NOMO-1 treated with dmso at 0.1 percent for 144 hours (cell line): ENCODE data around the gene BACE2.

Experiments used
- DNase-seq: peaks from one replicate; lab custom pipeline; 2025; ENCODE audit not compliant: unreplicated experiment; lab: John Stamatoyannopoulos, UW

The BACE2 gene

DNA sequence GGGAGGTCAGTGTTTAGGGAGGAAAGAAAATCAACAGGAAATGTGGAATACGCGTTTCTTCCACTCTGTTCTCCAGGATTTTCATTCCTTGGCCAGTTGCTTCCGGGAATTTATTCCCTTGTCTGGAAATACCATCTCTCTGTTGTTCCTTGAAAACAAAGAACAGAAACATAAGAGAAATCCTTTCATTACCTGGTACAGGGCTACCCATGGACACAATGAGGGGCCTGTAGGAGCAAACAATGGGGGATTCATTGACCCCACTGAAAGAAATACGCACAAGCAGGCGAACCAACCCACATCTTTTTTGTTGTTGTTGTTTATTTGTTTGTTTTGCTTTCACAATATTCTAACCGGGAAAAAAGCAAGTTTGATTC, 20.0 kb upstream of the BACE2 start:
- DNase-seq, result no peak

DNA sequence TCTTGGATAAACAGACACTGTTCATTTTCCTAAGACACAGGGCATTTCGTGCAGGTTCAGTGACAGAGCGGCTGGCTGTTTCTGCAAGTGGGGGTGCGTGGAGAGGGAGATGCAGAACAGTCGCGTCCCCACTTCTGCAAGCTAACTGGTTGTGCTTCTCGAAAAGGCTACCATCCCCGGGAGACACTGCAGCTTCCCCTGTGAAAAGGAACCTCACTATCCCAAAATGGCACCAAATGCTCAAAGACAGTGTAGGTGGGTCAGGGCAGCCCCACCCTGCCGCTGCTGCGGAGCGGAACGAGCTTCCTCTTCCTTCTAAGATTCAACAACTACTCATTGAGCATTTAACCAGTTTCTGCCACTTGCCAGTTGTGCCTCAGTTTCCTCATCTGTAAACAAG, 19.2 kb upstream of the BACE2 start:
- no peak for DNase-seq

DNA sequence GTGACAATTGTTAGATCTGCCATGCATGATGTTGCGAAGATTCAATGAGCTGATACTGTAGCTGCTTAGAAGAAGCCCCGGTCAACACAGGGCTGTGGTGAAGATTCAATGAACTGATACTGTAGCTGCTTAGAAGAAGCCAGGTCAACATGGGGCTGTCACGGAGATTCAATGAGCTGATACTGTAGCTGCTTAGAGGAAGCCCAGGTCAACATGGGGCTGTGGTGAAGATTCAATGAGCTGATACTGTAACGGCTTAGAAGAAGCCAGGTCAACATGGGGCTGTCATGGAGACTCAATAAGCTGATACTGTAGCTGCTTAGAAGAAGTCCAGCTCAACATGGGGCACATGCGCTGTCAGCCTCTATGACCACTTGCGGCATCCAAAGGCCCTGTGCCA, 18.8 kb upstream of the BACE2 start:
- DNase-seq, result no peak

- DNase-seq, result no peak
Observed at GRCh38 chr21:41152147-41152546, 15.8 kb upstream of the BACE2 start.

- no peak for DNase-seq
Observed at GRCh38 chr21:41153443-41153842, 14.5 kb upstream of the BACE2 start.

GRCh38 chr21:41156142-41156541, 11.8 kb upstream of the BACE2 start:
- no peak for DNase-seq

- DNase-seq, result no peak
Observed at GRCh38 chr21:41158026-41158425, 9.9 kb upstream of the BACE2 start.

DNA sequence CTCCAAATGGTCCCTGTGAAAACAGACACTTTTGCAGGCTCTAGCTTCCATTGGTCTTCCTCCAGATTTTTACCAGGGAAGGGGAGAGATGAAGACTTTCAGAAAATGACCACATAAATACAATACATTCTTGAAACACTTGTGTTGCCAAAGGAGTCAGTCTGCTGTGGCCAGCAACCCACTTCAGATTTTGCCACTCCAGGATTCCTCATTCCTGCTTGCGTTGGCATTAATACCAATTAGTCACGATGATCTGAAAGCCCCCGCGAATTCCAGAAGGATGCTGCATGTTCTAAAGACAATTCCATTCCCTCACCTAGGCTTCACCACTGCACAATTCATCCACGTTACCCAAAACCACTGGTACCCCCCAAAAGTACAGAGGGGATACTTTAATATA, 7.9 kb upstream of the BACE2 start:
- no peak for DNase-seq

DNA sequence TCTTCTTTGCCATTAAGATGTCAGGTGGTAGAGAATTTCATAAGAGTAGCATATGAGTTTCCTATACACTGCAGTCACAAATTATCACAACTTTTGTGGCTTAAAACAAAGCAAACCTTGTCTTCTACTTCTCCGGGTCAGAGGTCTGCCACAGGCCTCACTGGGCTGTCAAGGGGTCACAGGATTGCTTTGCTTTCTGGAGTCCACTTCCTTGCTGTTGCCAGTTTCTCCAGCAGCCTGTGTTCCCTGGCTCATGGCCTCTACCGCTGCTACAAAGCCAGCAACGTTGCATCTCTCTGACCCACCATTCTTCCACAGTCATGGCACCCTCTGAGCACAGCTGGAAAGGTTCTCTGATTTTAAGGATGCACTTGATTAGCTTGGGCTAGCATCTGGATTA, 6.5 kb upstream of the BACE2 start:
- DNase-seq, result no peak

DNA sequence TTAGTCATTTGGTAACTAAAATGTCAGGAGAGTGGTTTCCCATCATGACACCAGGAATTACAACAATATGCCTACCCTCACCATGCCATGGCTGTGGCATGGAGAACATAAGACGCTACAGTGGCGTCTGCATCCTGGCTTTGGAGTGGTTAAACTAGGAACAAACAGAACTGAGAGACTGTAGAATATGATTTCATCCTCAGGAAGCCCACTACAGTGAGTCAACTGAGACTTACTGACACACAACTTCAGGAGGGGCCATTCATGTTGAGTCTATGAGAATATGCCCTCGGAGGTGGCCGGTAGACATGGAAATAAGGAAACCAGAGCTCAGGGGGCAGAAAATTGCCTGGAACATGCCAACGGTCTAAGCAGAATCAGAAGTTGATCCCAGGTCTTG, 5.9 kb upstream of the BACE2 start:
- no peak for DNase-seq

DNA sequence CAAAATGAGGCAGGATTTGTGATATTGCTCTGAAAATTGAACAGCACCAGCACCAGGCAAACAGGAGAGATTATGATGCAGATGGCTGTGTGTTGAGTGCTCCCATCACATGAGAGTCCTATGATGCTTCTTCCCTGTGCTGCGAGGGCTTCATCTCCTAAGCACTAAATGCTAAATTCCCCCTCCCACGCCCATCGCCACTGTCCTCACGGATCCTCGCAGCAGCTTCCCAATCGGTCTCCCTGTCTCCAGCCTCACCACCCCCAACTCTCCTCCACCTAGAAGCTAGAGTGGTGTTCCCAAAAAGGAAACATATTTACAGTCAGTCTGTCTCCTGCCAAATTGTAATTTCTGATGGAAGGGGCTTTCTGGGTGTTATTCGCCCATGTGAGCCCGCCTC, 4.9 kb upstream of the BACE2 start:
- DNase-seq, result no peak

DNA sequence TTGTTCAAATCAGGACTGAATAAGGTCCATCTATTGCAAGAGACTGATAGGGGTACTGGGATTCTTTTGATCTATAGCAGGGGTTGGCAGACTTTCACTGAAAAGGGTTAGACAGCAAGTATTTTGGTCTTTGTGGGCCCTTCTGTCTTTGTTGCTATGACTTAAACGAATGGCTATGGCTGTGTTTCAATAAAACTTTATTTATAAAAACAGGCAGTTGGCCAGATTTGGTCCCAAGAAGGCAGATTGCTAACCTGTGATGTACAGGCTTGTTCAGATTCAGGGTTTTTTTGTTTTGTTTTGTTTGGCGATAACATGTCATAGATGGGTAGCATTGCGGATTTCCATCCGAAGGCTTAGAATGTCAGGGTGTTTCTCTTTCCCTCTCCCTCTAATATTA, 3.9 kb upstream of the BACE2 start:
- DNase-seq, result no peak

DNA sequence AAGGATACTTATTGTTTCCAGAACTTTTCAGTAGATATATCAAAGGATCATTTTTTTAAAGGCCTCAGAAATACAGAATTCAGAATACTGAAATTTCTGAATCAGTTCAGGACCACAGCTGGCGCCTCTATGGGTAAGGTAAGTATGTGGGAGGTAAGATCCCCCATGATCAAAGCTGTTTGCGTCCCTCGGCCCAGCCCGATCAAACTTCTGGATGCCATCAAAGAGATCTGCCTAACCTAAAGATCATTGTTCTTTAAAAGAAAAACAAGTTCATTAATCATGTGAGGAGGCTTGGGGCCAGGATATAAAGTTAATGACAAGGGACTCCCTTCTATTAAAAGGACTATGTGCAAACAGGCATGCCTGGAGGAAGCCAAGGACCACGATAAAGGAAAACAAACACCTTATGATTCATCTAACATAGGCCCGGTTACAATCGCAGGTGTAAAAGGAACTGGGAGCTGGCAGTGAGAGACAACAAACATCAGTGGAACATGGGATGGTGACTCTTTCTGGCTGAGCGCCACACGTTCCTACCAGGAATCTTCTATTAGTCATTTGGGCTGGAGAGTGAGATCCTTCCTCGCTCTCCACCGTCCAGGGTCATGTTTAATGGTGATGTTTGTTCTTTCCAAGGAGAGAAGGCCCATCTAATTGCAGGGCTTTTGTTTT, 2.8 kb upstream of the BACE2 start:
- DNase-seq, result no peak

GRCh38 chr21:41166884-41167283, 1.1 kb upstream of the BACE2 start:
- DNase-seq, result no peak

- DNase-seq, result no peak
Observed at GRCh38 chr21:41168391-41169257, 664 bp downstream of the BACE2 start.

GRCh38 chr21:41169258-41169576, 1.3 kb downstream of the BACE2 start:
- DNase-seq, result no peak

GRCh38 chr21:41169701-41170100, 1.7 kb downstream of the BACE2 start:
- DNase-seq, result no peak

DNA sequence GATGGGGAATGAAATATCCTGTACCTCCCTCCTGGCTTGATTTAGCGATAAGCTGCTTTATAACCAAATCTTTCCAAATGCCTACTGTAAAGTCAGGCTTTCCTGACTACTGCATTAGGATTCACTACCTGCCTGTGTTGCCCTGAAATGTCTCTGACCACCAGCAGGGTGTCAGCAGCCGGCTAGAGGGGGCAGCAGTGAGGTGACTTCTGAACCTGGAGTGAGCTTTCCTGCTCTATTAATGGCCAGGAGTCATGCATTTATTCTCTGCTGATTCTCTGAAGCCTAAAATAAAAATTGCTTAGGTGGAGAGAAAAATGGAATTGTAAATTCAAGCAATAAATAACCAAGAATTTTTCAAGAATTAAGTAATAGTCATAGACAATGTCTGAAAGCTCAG, 2.5 kb downstream of the BACE2 start:
- no peak for DNase-seq

DNA sequence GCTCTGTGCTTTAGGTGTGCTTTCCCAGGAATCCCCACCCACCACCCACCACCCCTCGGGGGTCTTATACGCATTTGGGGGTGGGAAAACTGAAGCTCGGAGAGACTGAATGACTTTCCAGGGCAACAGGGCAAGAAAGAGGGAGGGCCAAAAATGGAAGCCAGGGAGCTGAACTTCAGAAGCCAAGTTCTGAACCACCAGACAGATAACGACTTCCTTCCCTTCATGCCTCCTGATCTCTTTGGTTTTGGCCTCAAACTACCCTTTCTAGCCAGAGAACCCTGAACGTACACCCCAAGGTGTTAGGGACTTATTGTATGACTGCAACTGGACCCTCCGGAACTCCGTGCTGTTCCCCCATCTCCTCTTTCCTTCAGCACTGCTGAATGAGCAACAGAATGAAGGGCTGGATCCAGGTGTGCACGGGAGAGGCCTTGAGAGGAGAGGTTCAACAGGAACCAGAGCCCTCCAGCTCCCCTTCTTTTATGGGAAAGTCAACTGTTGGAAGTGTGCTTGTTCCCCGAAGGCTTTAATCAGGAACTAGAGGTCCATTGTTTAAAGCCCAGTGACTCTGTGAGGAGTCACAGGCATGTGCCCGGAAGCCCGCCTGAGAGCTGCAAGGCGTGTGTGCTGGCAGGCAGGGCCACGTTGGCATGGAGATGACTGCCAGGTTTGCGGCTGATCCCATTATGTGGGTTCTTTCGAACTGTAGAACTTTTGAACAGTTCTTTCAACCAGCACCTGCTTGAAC, 3.1 kb downstream of the BACE2 start:
- DNase-seq, result no peak

DNA sequence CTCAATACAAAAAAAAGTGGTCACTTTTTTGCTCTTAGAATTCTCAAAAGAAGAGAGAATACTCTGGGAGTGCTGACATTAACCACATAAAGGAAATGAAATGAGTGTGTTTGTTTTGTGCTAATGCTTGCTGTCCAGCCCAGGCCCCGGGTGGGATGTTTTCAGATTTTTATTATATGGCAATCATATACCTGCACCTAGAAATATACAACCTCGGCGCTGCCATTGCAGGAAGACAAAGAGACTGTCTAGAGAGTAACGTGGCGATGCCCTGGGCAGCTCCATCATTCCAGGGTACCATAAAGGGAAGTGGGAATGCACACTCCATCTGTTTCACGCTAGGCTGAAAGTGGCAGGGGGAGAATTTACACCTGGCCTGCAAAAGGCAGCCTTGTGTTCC, 7.1 kb downstream of the BACE2 start:
- no peak for DNase-seq

DNA sequence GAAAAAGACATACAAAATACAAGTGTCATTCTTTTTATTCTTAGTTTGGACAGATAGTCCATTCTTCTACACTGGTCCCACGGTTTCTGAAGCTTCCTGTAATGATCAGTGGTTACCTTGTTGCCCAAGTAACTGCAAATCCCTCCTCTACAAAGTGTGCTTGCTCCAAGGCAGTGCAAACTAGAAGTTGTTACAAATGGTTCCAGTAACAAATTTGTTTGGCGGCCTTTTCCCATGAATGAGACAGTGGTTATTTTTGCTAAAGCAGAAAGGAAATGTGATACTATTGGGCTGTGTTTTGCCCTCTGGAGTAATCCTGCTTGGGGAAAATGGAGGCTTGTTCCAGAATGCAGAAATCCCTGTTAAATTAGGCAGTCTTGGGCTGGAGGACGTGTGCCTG, 8.9 kb downstream of the BACE2 start:
- no peak for DNase-seq

- DNase-seq, result no peak
Observed at GRCh38 chr21:41180752-41181151, 12.8 kb downstream of the BACE2 start.
